ENCODE data around the gene TEX14. TPM values are rescaled to one million over a fixed set of nuclear protein-coding genes. Genes with fewer than 3 reads are reported as not detected.
"Not testable (repeated sequence)": the region's sequence is repeated elsewhere in the genome, so short reads cannot be mapped to it uniquely, and the experiment has no call there.

TEX14 gene
- total and polyA plus RNA-seq, 3 experiments from 2014 or later = 0.11 to 0.20 TPM; not detected in 1

DNA sequence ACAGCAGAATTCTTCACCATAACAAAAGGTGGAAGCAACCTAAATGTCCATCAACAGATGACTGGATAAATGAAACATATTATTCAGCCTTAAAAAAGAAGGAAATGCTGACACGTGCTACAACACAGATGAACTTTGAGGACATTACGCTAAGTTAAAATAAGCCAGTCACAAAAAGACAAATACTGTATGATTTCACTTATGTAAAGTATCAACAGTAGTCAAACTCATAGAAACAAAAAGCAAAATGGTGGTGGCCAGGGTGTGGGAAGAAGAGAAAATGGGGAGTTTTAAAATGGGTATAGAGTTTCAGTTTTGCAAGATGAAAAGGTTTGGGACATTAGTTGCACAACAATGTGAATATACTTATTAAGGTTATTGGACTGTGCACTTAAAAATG lies 127.6 kb downstream of the TEX14 start:
- Mint-ChIP-seq H3K27ac (no peak overlapping the region), H3K9me3 (no peaks in the 10 kb centered on the region), H3K36me3 (no peaks in the 10 kb centered on the region), H3K4me1 (no peaks in the 10 kb centered on the region), H3K4me3 (no peak overlapping the region), H3K27me3 (peaks cover 0 to 5% of the 10 kb centered on the region in 2 donors)
- Histone ChIP-seq H3K27me3 (ENCODE audit: insufficient read depth, low read length, poor library complexity, severe bottlenecking) (no peaks in the 10 kb centered on the region), H3K4me1 (ENCODE audit: insufficient read depth, low read length) (no peaks in the 10 kb centered on the region), H3K27ac (ENCODE audit: low read depth, low read length) (no peak overlapping the region), H3K9me3 (ENCODE audit: low read length) (no peaks in the 10 kb centered on the region), H3K4me3 (ENCODE audit: low read length) (no peak overlapping the region), H3K36me3 (ENCODE audit: insufficient read depth, low read length) (no peaks in the 10 kb centered on the region)
- ChIA-PET CTCF (no interaction called here), POLR2A (no interaction called here)
- DNase-seq = no peak

- H3K36me3 Mint-ChIP-seq = no peaks in the 10 kb centered on the region
- H3K27ac ChIP-seq (ENCODE audit: low read depth, low read length) = no peak overlapping the region
- H3K27me3 Mint-ChIP-seq = peaks cover 0 to 5% of the 10 kb centered on the region in 2 donors
- CTCF ChIA-PET = no interaction called here
- H3K27me3 ChIP-seq (ENCODE audit: insufficient read depth, low read length, poor library complexity, severe bottlenecking) = no peaks in the 10 kb centered on the region
- no peak overlapping the region for H3K27ac Mint-ChIP-seq
- no peak overlapping the region for H3K4me3 ChIP-seq (ENCODE audit: low read length)
- H3K4me1 Mint-ChIP-seq = peaks cover 4 to 9% (median 5%) of the 10 kb centered on the region in 3 donors
- POLR2A ChIA-PET = no interaction called here
- no peak for DNase-seq
- no peaks in the 10 kb centered on the region for H3K4me1 ChIP-seq (ENCODE audit: insufficient read depth, low read length)
- no peaks in the 10 kb centered on the region for H3K9me3 ChIP-seq (ENCODE audit: low read length)
- no peak overlapping the region for H3K4me3 Mint-ChIP-seq
- no peaks in the 10 kb centered on the region for H3K36me3 ChIP-seq (ENCODE audit: insufficient read depth, low read length)
- H3K9me3 Mint-ChIP-seq = no peaks in the 10 kb centered on the region
Observed at GRCh38 chr17:58560511-58560910, 131.3 kb downstream of the TEX14 start.

- H3K36me3 ChIP-seq (ENCODE audit: insufficient read depth, low read length) = no peaks in the 10 kb centered on the region
- H3K4me3 Mint-ChIP-seq = no peak overlapping the region
- H3K27me3 Mint-ChIP-seq = peaks cover 0 to 3% of the 10 kb centered on the region in 2 donors
- no peak overlapping the region for H3K27ac ChIP-seq (ENCODE audit: low read depth, low read length)
- peaks cover 4 to 9% (median 5%) of the 10 kb centered on the region in 3 donors for H3K4me1 Mint-ChIP-seq
- H3K9me3 ChIP-seq (ENCODE audit: low read length) = no peaks in the 10 kb centered on the region
- no peaks in the 10 kb centered on the region for H3K27me3 ChIP-seq (ENCODE audit: insufficient read depth, low read length, poor library complexity, severe bottlenecking)
- ChIA-PET CTCF (no interaction called here), POLR2A (no interaction called here)
- H3K4me1 ChIP-seq (ENCODE audit: insufficient read depth, low read length) = no peaks in the 10 kb centered on the region
- H3K27ac Mint-ChIP-seq = no peak overlapping the region
- H3K9me3 Mint-ChIP-seq = no peaks in the 10 kb centered on the region
- no peak for DNase-seq
- no peaks in the 10 kb centered on the region for H3K36me3 Mint-ChIP-seq
- no peak overlapping the region for H3K4me3 ChIP-seq (ENCODE audit: low read length)
Observed at GRCh38 chr17:58557981-58558380, 133.9 kb downstream of the TEX14 start.

DNA sequence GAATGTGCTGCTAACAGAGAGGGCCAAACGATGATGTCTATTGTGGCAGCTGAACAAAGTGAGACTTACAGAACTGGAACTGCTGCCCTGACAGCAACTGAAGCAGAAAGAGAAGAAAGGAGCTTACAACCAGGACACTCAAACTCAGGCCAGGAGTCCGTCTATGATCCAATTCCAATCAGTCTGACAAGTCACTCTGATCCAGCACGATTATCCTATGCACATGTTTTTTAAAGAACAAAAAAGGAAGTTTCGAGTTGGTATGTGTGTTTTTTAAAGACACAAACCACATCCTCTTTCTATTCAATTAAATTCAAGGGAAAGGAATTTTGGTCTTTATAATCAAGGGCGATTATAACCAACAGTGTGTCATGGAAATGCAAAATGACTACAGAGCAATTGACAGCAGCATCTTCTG lies 135.0 kb downstream of the TEX14 start:
- no peak overlapping the region for H3K4me3 ChIP-seq (ENCODE audit: low read length)
- H3K27me3 ChIP-seq (ENCODE audit: insufficient read depth, low read length, poor library complexity, severe bottlenecking) = no peaks in the 10 kb centered on the region
- no peaks in the 10 kb centered on the region for H3K9me3 ChIP-seq (ENCODE audit: low read length)
- Mint-ChIP-seq H3K27me3 (peaks cover 0 to 3% of the 10 kb centered on the region in 2 donors), H3K9me3 (no peaks in the 10 kb centered on the region), H3K4me3 (no peak overlapping the region), H3K27ac (peak overlapping the region in 1 of 8 donors; percentile 11), H3K4me1 (peaks cover 4 to 9% (median 5%) of the 10 kb centered on the region in 3 donors), H3K36me3 (no peaks in the 10 kb centered on the region)
- no peaks in the 10 kb centered on the region for H3K4me1 ChIP-seq (ENCODE audit: insufficient read depth, low read length)
- no peaks in the 10 kb centered on the region for H3K36me3 ChIP-seq (ENCODE audit: insufficient read depth, low read length)
- CTCF ChIA-PET = no interaction called here
- no peak for DNase-seq
- H3K27ac ChIP-seq (ENCODE audit: low read depth, low read length) = no peak overlapping the region
- POLR2A ChIA-PET = no interaction called here

DNA sequence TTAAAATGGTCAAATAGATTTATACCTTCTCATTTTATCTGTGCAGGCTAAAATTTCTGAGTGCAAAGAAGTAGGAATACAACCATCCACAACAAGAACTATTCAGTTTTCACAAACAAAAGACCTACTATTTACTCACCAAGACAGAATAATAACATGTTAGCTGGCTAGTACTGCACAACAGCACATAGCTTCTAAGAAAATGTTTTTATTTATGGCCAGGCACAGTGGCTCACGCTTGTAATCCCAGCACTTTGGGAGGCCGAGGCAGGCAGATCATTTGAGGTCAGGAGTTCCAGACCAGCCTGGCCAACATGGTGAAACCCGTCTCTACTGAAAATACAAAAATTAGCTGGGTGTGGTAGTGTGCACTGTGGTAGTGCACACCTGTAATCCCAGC lies 136.7 kb downstream of the TEX14 start:
- H3K4me1 Mint-ChIP-seq; H3K4me1 ChIP-seq (ENCODE audit: insufficient read depth, low read length); DNase-seq; H3K36me3 Mint-ChIP-seq; H3K9me3 ChIP-seq (ENCODE audit: low read length); H3K27me3 Mint-ChIP-seq; POLR2A ChIA-PET; H3K4me3 ChIP-seq (ENCODE audit: low read length); H3K4me3 Mint-ChIP-seq; H3K27me3 ChIP-seq (ENCODE audit: insufficient read depth, low read length, poor library complexity, severe bottlenecking); H3K27ac ChIP-seq (ENCODE audit: low read depth, low read length); H3K36me3 ChIP-seq (ENCODE audit: insufficient read depth, low read length); H3K9me3 Mint-ChIP-seq; CTCF ChIA-PET; H3K27ac Mint-ChIP-seq: not testable (repeated sequence)

DNA sequence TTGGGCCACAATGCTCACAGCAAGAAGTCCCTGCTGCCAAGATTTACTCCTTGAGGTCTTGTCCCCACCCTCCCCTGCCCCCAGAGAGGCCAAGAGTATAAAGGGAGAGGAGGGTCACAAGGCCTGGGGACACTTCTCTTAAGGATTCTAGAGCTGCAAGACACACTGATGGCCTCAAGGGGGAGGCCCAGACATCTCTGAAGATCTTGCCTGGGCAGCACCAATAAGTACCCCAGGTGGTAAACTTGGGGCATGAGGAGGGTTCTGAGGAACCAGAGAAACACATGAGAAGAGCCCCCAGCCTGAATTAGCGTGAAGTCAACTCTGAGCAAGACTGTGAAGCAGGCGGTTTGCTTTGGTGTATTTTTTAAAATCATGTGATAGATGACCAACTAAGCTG lies 150.6 kb downstream of the TEX14 start:
- Mint-ChIP-seq H3K4me1 (no peaks in the 10 kb centered on the region), H3K36me3 (no peaks in the 10 kb centered on the region), H3K27me3 (peaks cover 4 to 11% of the 10 kb centered on the region in 2 donors), H3K4me3 (no peak overlapping the region), H3K9me3 (no peaks in the 10 kb centered on the region), H3K27ac (no peak overlapping the region)
- ChIA-PET CTCF (interaction anchor here (1.0 kb wide), 1 partner anchor 23 kb away, joined by 3 read pairs; no protein-coding TSS in a partner anchor), POLR2A (no interaction called here)
- DNase-seq = no peak
- no peaks in the 10 kb centered on the region for H3K27me3 ChIP-seq (ENCODE audit: insufficient read depth, low read length, poor library complexity, severe bottlenecking)
- no peaks in the 10 kb centered on the region for H3K4me1 ChIP-seq (ENCODE audit: insufficient read depth, low read length)
- H3K27ac ChIP-seq (ENCODE audit: low read depth, low read length) = no peak overlapping the region
- no peaks in the 10 kb centered on the region for H3K9me3 ChIP-seq (ENCODE audit: low read length)
- no peak overlapping the region for H3K4me3 ChIP-seq (ENCODE audit: low read length)
- no peaks in the 10 kb centered on the region for H3K36me3 ChIP-seq (ENCODE audit: insufficient read depth, low read length)

- Mint-ChIP-seq H3K4me3 (no peak overlapping the region), H3K27ac (no peak overlapping the region), H3K36me3 (peaks cover 0 to 7% (median 0%) of the 10 kb centered on the region in 3 donors), H3K9me3 (no peaks in the 10 kb centered on the region), H3K27me3 (peaks cover 9 to 26% of the 10 kb centered on the region in 2 donors), H3K4me1 (no peaks in the 10 kb centered on the region)
- no peaks in the 10 kb centered on the region for H3K36me3 ChIP-seq (ENCODE audit: insufficient read depth, low read length)
- no peak overlapping the region for H3K4me3 ChIP-seq (ENCODE audit: low read length)
- no peak overlapping the region for H3K27ac ChIP-seq (ENCODE audit: low read depth, low read length)
- ChIA-PET CTCF (no interaction called here), POLR2A (no interaction called here)
- H3K27me3 ChIP-seq (ENCODE audit: insufficient read depth, low read length, poor library complexity, severe bottlenecking) = no peaks in the 10 kb centered on the region
- H3K9me3 ChIP-seq (ENCODE audit: low read length) = no peaks in the 10 kb centered on the region
- no peaks in the 10 kb centered on the region for H3K4me1 ChIP-seq (ENCODE audit: insufficient read depth, low read length)
- DNase-seq = no peak
Observed at GRCh38 chr17:58539698-58540097, 152.1 kb downstream of the TEX14 start.

DNA sequence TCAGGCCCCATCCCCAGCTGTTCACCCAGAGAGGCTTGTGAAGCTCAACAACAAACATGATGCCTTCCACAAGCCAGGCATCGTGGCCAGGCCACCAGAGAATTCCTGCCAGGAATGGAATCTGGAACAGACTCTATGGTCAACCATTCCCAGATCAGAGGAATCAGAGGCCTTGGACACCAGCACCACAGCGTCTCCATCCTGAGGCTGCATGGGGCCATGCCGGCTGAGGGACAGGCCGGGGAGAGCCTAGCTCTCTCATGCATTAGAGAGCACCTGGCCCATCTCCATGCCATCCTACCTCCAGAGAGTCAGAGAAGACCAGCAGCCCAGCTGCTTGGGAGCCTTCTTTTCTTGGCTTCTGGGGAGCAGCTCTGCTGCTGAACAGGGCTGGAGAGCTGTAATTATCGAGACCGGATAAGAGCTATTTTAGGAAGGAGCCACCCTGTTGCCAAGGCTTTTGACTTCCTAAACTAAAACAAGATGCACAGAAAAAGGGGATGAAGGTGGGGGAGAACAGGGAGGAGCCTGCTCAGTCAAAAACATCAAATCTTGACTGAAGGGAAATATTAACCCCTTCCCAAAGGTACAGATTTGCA lies 152.9 kb downstream of the TEX14 start:
- H3K4me3 ChIP-seq (ENCODE audit: low read length) = no peak overlapping the region
- DNase-seq = no peak
- Mint-ChIP-seq H3K4me3 (no peak overlapping the region), H3K27me3 (peaks cover 15 to 31% of the 10 kb centered on the region in 2 donors), H3K36me3 (peaks cover 0 to 7% (median 0%) of the 10 kb centered on the region in 3 donors), H3K9me3 (no peaks in the 10 kb centered on the region), H3K27ac (no peak overlapping the region), H3K4me1 (no peaks in the 10 kb centered on the region)
- ChIA-PET POLR2A (no interaction called here), CTCF (no interaction called here)
- H3K36me3 ChIP-seq (ENCODE audit: insufficient read depth, low read length) = no peaks in the 10 kb centered on the region
- H3K27ac ChIP-seq (ENCODE audit: low read depth, low read length) = no peak overlapping the region
- H3K27me3 ChIP-seq (ENCODE audit: insufficient read depth, low read length, poor library complexity, severe bottlenecking) = no peaks in the 10 kb centered on the region
- no peaks in the 10 kb centered on the region for H3K9me3 ChIP-seq (ENCODE audit: low read length)
- H3K4me1 ChIP-seq (ENCODE audit: insufficient read depth, low read length) = no peaks in the 10 kb centered on the region

DNA sequence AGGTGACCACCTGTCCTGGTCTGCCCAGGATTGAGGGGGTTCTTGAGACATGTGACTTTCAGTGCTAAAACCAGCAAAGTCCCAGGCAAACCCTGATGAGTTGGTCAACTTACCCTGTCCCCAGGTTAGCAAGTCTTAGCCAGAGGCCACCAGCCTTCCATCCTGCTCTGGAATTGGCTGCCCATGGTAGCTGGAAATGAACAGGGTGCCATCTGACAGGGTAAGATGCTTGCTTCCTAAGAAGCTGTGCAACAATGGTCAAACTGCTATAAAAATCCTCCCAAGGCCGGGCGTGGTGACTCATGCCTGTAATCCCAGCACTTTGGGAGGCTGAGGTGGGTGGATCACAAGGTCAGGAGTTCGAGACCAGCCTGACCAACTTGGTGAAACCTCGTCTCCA lies 154.6 kb downstream of the TEX14 start:
- H3K36me3 Mint-ChIP-seq = peaks cover 0 to 7% (median 0%) of the 10 kb centered on the region in 3 donors
- H3K4me1 ChIP-seq (ENCODE audit: insufficient read depth, low read length) = peaks cover 3% of the 10 kb centered on the region

More for the DNA sequence above, 154.6 kb downstream of the TEX14 start:
- Histone ChIP-seq H3K36me3 (ENCODE audit: insufficient read depth, low read length) (no peaks in the 10 kb centered on the region), H3K9me3 (ENCODE audit: low read length) (no peaks in the 10 kb centered on the region), H3K4me3 (ENCODE audit: low read length) (no peak overlapping the region), H3K27ac (ENCODE audit: low read depth, low read length) (no peak overlapping the region), H3K27me3 (ENCODE audit: insufficient read depth, low read length, poor library complexity, severe bottlenecking) (peaks cover 7% of the 10 kb centered on the region)
- Mint-ChIP-seq H3K27me3 (peaks cover 19 to 31% of the 10 kb centered on the region in 2 donors), H3K4me3 (no peak overlapping the region), H3K27ac (no peak overlapping the region), H3K4me1 (peaks cover 0 to 4% (median 1%) of the 10 kb centered on the region in 3 donors), H3K9me3 (no peaks in the 10 kb centered on the region)
- ChIA-PET CTCF (no interaction called here), POLR2A (no interaction called here)
- no peak for DNase-seq

Data from CD8-positive, alpha-beta memory T cell (primary cell).